GM12801 (cell line): ENCODE data around the gene BACE2.

Source experiments
- CTCF ChIP-seq: IDR thresholded peaks from one replicate; pipeline ENCODE4 v1.5.1; 2011; ENCODE audit warnings: control low read depth; ENCODE audit not compliant: insufficient read length; ENCODE audit errors: extremely low read depth

The BACE2 gene

GRCh38 chr21:41326414-41327080 lies 158.6 kb downstream of the BACE2 start:
- no peak for TF ChIP-seq CTCF

DNA sequence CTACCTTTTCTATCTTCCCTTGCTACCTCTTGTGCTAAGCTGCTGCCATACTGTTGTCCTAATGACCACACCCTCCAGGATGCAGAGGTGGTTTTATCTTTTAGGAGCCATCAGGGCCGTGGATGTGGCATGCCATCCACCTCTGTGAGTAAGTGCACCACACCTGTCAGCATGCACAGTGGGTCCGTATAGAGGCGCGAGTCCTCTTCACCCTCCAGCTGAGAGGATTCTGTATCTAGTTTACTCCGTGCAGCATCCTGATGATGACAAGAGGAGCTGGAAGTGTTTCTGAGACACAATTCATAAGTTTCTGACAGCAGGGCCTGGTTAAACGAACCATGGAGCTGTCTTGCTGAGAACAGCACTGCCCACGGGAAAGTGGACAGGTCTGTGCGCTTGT lies 159.8 kb downstream of the BACE2 start:
- TF ChIP-seq CTCF = no peak

GRCh38 chr21:41328660-41329607 lies 161.0 kb downstream of the BACE2 start:
- TF ChIP-seq CTCF = no peak
